Measurements from ENCODE around the gene NUP214. TPM values are rescaled to one million over a fixed set of nuclear protein-coding genes. Genes with fewer than 3 reads are reported as not detected.

Gene NUP214
- polyA plus RNA-seq (10.5 and 15.0 TPM in 2 replicates), polyA minus RNA-seq (14.6 and 32.9 TPM in 2 replicates)

DNA sequence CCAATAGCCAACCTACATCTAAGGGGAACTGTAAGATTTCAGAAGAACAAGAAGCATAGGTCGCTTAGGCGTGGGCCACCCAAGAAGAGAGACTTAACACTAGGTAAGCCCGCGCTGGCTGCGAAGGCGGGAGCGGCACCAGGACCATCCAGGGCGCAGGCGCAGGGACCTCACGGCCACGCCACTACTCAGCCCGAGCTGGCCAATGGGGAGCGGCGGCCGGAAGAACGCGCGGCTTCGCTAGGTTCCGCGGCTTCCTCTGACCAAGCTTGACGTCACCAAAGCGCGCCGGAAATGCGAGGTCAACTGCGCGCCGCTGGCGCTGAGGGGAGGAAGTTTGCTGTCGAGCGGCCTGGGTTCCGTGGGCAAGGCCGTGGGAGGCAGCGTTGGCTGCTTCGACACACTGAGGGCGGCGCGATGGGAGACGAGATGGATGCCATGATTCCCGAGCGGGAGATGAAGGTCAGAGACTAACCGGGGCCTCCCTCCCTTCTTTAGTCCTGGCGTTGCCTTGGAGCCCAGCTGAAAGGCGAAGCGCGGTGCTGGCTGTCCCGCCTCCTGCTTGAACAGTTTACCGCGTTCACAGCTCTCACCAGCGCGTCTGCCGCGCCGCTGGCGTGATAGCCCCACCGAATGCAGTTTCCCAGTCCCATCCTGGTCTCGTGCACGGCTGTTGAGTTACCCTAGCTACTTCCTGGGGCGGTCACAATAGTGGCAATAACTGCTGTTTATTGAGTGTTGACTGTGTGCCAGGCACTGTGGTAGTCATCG lies at the start of gene NUP214:
Gene NUP214 (plus strand): TSS at position 299 of the 771 bp plus-strand sequence. CDS start 119 bp downstream, at position 418.
- H3K27ac ChIP-seq (ENCODE audit: low read length), result peak within 1 kb of the TSS; percentile 68
- peak within 1 kb of the TSS; percentile 75 for H3K9ac ChIP-seq (ENCODE audit: low read length)
- H3K4me2 ChIP-seq (ENCODE audit: low read length), result peak within 1 kb of the TSS; percentile 96
- TF ChIP-seq RAD21 (conservative IDR thresholded peaks at IDR 0.05) (peak; percentile 0), EZH2 (IDR thresholded peaks at IDR 0.05; ENCODE audit: borderline replicate concordance, insufficient read depth, low read length, poor library complexity, severe bottlenecking) (no peak), MXI1 (conservative IDR thresholded peaks at IDR 0.05; ENCODE audit: poor library complexity, severe bottlenecking) (peak; percentile 96), POLR2AphosphoS5 (IDR thresholded peaks at IDR 0.05) (peak; percentile 99), SMC3 (conservative IDR thresholded peaks at IDR 0.05; ENCODE audit: poor library complexity) (peak; percentile 41), TAF1 (IDR thresholded peaks at IDR 0.05; ENCODE audit: low read depth) (peak; percentile 89), EP300 (conservative IDR thresholded peaks at IDR 0.05; ENCODE audit: poor library complexity, severe bottlenecking) (peak; percentile 81)
- TF ChIP-seq, protein P1, sequence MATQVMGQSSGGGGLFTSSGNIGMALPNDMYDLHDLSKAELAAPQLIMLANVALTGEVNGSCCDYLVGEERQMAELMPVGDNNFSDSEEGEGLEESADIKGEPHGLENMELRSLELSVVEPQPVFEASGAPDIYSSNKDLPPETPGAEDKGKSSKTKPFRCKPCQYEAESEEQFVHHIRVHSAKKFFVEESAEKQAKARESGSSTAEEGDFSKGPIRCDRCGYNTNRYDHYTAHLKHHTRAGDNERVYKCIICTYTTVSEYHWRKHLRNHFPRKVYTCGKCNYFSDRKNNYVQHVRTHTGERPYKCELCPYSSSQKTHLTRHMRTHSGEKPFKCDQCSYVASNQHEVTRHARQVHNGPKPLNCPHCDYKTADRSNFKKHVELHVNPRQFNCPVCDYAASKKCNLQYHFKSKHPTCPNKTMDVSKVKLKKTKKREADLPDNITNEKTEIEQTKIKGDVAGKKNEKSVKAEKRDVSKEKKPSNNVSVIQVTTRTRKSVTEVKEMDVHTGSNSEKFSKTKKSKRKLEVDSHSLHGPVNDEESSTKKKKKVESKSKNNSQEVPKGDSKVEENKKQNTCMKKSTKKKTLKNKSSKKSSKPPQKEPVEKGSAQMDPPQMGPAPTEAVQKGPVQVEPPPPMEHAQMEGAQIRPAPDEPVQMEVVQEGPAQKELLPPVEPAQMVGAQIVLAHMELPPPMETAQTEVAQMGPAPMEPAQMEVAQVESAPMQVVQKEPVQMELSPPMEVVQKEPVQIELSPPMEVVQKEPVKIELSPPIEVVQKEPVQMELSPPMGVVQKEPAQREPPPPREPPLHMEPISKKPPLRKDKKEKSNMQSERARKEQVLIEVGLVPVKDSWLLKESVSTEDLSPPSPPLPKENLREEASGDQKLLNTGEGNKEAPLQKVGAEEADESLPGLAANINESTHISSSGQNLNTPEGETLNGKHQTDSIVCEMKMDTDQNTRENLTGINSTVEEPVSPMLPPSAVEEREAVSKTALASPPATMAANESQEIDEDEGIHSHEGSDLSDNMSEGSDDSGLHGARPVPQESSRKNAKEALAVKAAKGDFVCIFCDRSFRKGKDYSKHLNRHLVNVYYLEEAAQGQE (IDR thresholded peaks at IDR 0.05; ENCODE audit: borderline replicate concordance), result peak; percentile 88
- TF ChIP-seq, protein P2, sequence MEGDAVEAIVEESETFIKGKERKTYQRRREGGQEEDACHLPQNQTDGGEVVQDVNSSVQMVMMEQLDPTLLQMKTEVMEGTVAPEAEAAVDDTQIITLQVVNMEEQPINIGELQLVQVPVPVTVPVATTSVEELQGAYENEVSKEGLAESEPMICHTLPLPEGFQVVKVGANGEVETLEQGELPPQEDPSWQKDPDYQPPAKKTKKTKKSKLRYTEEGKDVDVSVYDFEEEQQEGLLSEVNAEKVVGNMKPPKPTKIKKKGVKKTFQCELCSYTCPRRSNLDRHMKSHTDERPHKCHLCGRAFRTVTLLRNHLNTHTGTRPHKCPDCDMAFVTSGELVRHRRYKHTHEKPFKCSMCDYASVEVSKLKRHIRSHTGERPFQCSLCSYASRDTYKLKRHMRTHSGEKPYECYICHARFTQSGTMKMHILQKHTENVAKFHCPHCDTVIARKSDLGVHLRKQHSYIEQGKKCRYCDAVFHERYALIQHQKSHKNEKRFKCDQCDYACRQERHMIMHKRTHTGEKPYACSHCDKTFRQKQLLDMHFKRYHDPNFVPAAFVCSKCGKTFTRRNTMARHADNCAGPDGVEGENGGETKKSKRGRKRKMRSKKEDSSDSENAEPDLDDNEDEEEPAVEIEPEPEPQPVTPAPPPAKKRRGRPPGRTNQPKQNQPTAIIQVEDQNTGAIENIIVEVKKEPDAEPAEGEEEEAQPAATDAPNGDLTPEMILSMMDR (IDR thresholded peaks at IDR 0.05; ENCODE audit: poor library complexity, severe bottlenecking), result peak; percentile 21
- no peaks in the 10 kb centered on the region for H3K27me3 ChIP-seq (ENCODE audit: insufficient read depth, low read depth, low read length)
- no peaks in the 10 kb centered on the region for H4K20me1 ChIP-seq (ENCODE audit: insufficient read depth)
- H3K9me3 ChIP-seq (ENCODE audit: low read length), result no peaks in the 10 kb centered on the region
- H3K36me3 ChIP-seq (ENCODE audit: insufficient read depth, low read length), result peaks cover 11% of the 10 kb centered on the region
- H3K79me2 ChIP-seq (replicated peaks; ENCODE audit: insufficient read depth, low read length), result peaks cover 14% of the 10 kb centered on the region
- H3F3A ChIP-seq (ENCODE audit: insufficient read depth, low read length, poor library complexity, severe bottlenecking), result no peaks in the 10 kb centered on the region
- H2AFZ ChIP-seq (ENCODE audit: low read depth, low read length), result peak within 1 kb of the TSS; percentile 78
- peak within 1 kb of the TSS; percentile 87 for H3K4me3 ChIP-seq (ENCODE audit: low read length)
- H3K9me2 ChIP-seq (ENCODE audit: insufficient read depth, low read length), result no peaks in the 10 kb centered on the region

DNA sequence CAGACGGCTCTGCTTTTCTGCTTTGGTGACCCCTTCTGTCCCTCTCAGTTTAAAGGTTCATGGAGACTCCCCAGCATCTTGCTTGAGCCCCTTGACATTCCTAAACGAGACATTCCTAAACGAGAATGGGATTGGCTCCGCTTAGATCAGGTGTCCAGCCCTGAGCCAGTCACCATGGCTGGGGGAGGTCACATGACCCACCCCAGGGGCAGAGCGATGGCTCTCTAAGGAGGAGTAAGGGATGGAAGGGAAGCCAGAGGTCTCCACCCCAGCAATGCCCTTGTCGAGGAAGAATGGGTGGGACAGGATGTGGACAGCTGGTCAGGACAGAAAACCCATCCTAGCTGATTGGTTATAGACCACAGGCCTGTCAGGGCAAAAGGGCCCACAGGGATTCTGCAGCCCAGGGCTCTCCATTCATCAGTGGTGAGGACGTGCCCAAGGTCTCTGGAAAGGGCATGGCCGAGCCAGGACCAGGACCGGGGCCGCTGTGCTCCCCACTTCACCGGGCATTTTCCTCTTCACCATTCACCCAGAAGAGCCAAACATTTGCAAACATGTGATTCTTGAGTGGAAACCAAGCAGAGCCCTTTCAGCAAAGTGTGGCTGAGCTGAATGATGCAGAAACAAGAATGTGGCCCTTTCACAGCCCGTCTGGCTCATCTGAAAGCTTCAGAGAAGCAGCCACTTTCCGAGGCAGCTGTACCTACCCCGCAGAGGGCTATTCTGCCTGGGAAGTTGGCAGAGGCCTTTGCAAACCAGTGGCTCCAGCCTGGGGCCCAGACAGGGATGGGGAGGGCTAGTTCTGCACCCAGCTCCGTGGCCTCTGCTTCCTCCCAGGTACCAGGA lies 48.8 kb upstream of the NUP214 start:
- H3K27ac ChIP-seq (ENCODE audit: low read length), result no peak overlapping the region
- H3K9ac ChIP-seq (ENCODE audit: low read length), result no peak overlapping the region
- H3K27me3 ChIP-seq (ENCODE audit: insufficient read depth, low read depth, low read length), result no peaks in the 10 kb centered on the region
- no peaks in the 10 kb centered on the region for H3K79me2 ChIP-seq (replicated peaks; ENCODE audit: insufficient read depth, low read length)
- no peaks in the 10 kb centered on the region for H3K36me3 ChIP-seq (ENCODE audit: insufficient read depth, low read length)
- no peak overlapping the region for H2AFZ ChIP-seq (ENCODE audit: low read depth, low read length)
- no peak for TF ChIP-seq SMC3 (conservative IDR thresholded peaks at IDR 0.05; ENCODE audit: poor library complexity)
- TF ChIP-seq, protein P1 (IDR thresholded peaks at IDR 0.05; ENCODE audit: borderline replicate concordance), result no peak
- TF ChIP-seq EZH2 (IDR thresholded peaks at IDR 0.05; ENCODE audit: borderline replicate concordance, insufficient read depth, low read length, poor library complexity, severe bottlenecking), result no peak
- no peak for TF ChIP-seq POLR2AphosphoS5 (IDR thresholded peaks at IDR 0.05)
- no peak for TF ChIP-seq TAF1 (IDR thresholded peaks at IDR 0.05; ENCODE audit: low read depth)
- TF ChIP-seq EP300 (conservative IDR thresholded peaks at IDR 0.05; ENCODE audit: poor library complexity, severe bottlenecking), result no peak
- no peak for TF ChIP-seq RAD21 (conservative IDR thresholded peaks at IDR 0.05)
- no peak for TF ChIP-seq MXI1 (conservative IDR thresholded peaks at IDR 0.05; ENCODE audit: poor library complexity, severe bottlenecking)
- TF ChIP-seq, protein P2 (IDR thresholded peaks at IDR 0.05; ENCODE audit: poor library complexity, severe bottlenecking), result no peak
- no peaks in the 10 kb centered on the region for H3K9me3 ChIP-seq (ENCODE audit: low read length)
- no peak overlapping the region for H3K4me3 ChIP-seq (ENCODE audit: low read length)
- no peaks in the 10 kb centered on the region for H4K20me1 ChIP-seq (ENCODE audit: insufficient read depth)
- no peaks in the 10 kb centered on the region for H3K9me2 ChIP-seq (ENCODE audit: insufficient read depth, low read length)
- no peak overlapping the region for H3K4me2 ChIP-seq (ENCODE audit: low read length)
- H3F3A ChIP-seq (ENCODE audit: insufficient read depth, low read length, poor library complexity, severe bottlenecking), result no peaks in the 10 kb centered on the region
